OCI-LY7 (cell line): ENCODE measurements around the gene KANSL1. TPM values are rescaled to one million over a fixed set of nuclear protein-coding genes. Genes with fewer than 3 reads are reported as not detected.

Experiments
- BruUV-seq: library from RNA; stranded (reverse); fragments of 400-500 nt; replicated peaks from 2 replicates; lab custom pipeline; 2021; lab: Mats Ljungman, UMichigan
- CTCF ChIA-PET: fragments of 300-600 bp; sonication (Branson Sonifier 250); formaldehyde crosslinking; loops from one replicate; lab custom pipeline; 2022; ENCODE audit warnings: antibody characterized with exemption; ENCODE audit not compliant: unreplicated experiment; lab: Charles Lee
- POLR2A ChIA-PET: fragments of 300-600 bp; sonication (Branson Sonifier 250); formaldehyde crosslinking; loops from one replicate; lab custom pipeline; 2022; ENCODE audit warnings: antibody characterized with exemption; lab: Charles Lee
- DNase-seq: peaks from one replicate; pipeline ENCODE4 v3.0.0-alpha.2; 2015; ENCODE audit warnings: low spot score
- H2AFZ ChIP-seq: fragments of 200-600 bp; sonication (generic), shearing (Covaris generic); 2 replicates; pipeline ENCODE4 v1.6.1; 2014; ENCODE audit warnings: mild to moderate bottlenecking, antibody characterized with exemption, low read length, moderate library complexity
- H3K27ac ChIP-seq: fragments of 200-600 bp; sonication (generic); 2 replicates; pipeline ENCODE4 v1.5.1; 2014; ENCODE audit warnings: mixed run types, low read depth, mild to moderate bottlenecking, moderate library complexity, low read length, inconsistent platforms; ENCODE audit not compliant: poor library complexity, severe bottlenecking
- H3K36me3 ChIP-seq: fragments of 200-600 bp; sonication (generic); 2 replicates; pipeline ENCODE4 v1.6.1; 2014; ENCODE audit warnings: mild to moderate bottlenecking, antibody characterized with exemption, low read length, moderate library complexity, mixed read lengths; ENCODE audit not compliant: insufficient read depth
- H3K4me1 ChIP-seq: fragments of 200-600 bp; sonication (generic); 2 replicates; pipeline ENCODE4 v1.5.1; 2014; ENCODE audit warnings: mild to moderate bottlenecking, low read length; ENCODE audit not compliant: insufficient read depth, poor library complexity, severe bottlenecking
- H3K4me2 ChIP-seq: fragments of 200-600 bp; sonication (generic); 2 replicates; pipeline ENCODE4 v1.6.1; 2014; ENCODE audit warnings: mild to moderate bottlenecking, low read length
- H3K4me3 ChIP-seq: fragments of 200-600 bp; sonication (generic); 2 replicates; pipeline ENCODE4 v1.5.1; 2014; ENCODE audit warnings: mild to moderate bottlenecking, low read depth, low read length; ENCODE audit not compliant: poor library complexity, severe bottlenecking
- H3K79me2 ChIP-seq: fragments of 200-600 bp; sonication (generic); 2 replicates; pipeline ENCODE4 v1.6.1; 2016; ENCODE audit warnings: low read depth, mild to moderate bottlenecking, low read length, moderate library complexity, mixed read lengths; ENCODE audit not compliant: insufficient read depth
- H3K9me2 ChIP-seq: fragments of 200-600 bp; sonication (generic); 2 replicates; pipeline ENCODE4 v1.6.1; 2016; ENCODE audit warnings: mild to moderate bottlenecking, low read length, mixed read lengths; ENCODE audit not compliant: insufficient read depth
- H3K9me3 ChIP-seq: fragments of 200-600 bp; sonication (generic); 2 replicates; pipeline ENCODE4 v1.6.1; 2014; ENCODE audit warnings: mild to moderate bottlenecking, mixed run types, low read length, mixed read lengths
- H4K20me1 ChIP-seq: fragments of 200-600 bp; sonication (generic); 2 replicates; pipeline ENCODE4 v1.6.1; 2014; ENCODE audit warnings: mild to moderate bottlenecking, antibody characterized with exemption, low read length, moderate library complexity, mixed read lengths; ENCODE audit not compliant: insufficient read depth
- CTCF ChIP-seq: fragments of 200-600 bp; sonication (generic); conservative IDR thresholded peaks from 2 replicates; pipeline ENCODE4 v1.5.1; 2014; ENCODE audit warnings: mild to moderate bottlenecking, antibody characterized with exemption, low read length, moderate library complexity, mixed read lengths
- EZH2phosphoT487 ChIP-seq: fragments of 200-600 bp; sonication (generic); IDR thresholded peaks from 2 replicates; pipeline ENCODE4 v1.6.1; 2018; ENCODE audit warnings: low read depth, borderline replicate concordance, mild to moderate bottlenecking, mixed run types, antibody characterized with exemption, low read length, moderate library complexity, mixed read lengths
- intact Hi-C: fragments of 100-400 bp; cut with micrococcal nuclease; formaldehyde crosslinking; loops from one replicate; pipeline ENCODE4 v1.10.0; 2022; ENCODE audit not compliant: unreplicated experiment
- total RNA-seq, 2 experiments: library from RNA; depleted of rRNA in 1 of 2; stranded (reverse); fragments of >200 nt in 1 of 2; shearing (Covaris generic) in 1 of 2; gene quantifications; 2 replicates each; pipeline ENCODE4 v1.2.3, GENCODE V29; 2014 to 2022

Gene KANSL1
- total RNA-seq, 2 experiments from 2014 or later: 96.9 to 129 TPM

GRCh38 chr17:46123607-46124006 is 69.6 kb downstream of the KANSL1 start:
- TF ChIP-seq EZH2phosphoT487: no peak
- TF ChIP-seq CTCF: no peak
- no peak overlapping the region for H3K27ac ChIP-seq
- H3K79me2 ChIP-seq: peaks cover 97% of the 10 kb centered on the region
- H3K9me3 ChIP-seq: no peaks in the 10 kb centered on the region
- H3K36me3 ChIP-seq: peaks cover 26% of the 10 kb centered on the region; the same call in 1 of the 2 replicates
- CTCF ChIA-PET: no interaction called here
- no peak overlapping the region for H2AFZ ChIP-seq
- peaks cover 40% of the 10 kb centered on the region for H4K20me1 ChIP-seq
- no peak overlapping the region for H3K4me3 ChIP-seq
- DNase-seq: no peak
- BruUV-seq: no TSS peak
- H3K4me2 ChIP-seq: no peak overlapping the region
- intact Hi-C loops: no loop called here
- POLR2A ChIA-PET: interaction anchor here (1.7 kb wide), 1 partner anchor 14 kb away, joined by 6 read pairs; no protein-coding TSS in a partner anchor
- H3K4me1 ChIP-seq: peaks cover 22% of the 10 kb centered on the region
- H3K9me2 ChIP-seq: no peaks in the 10 kb centered on the region

- Histone ChIP-seq H3K79me2 (peaks cover 97% of the 10 kb centered on the region), H3K4me3 (no peak overlapping the region), H3K36me3 (peaks cover 16% of the 10 kb centered on the region; the same call in 1 of the 2 replicates), H4K20me1 (peaks cover 46% of the 10 kb centered on the region), H2AFZ (no peak overlapping the region), H3K27ac (no peak overlapping the region), H3K4me2 (0 out of 2 replicates have a peak overlapping the region, but pooled peaks have one; percentile 5), H3K4me1 (peaks cover 22% of the 10 kb centered on the region), H3K9me3 (no peaks in the 10 kb centered on the region), H3K9me2 (no peaks in the 10 kb centered on the region)
- intact Hi-C loops: no loop called here
- TF ChIP-seq CTCF (no peak), EZH2phosphoT487 (no peak)
- ChIA-PET CTCF (no interaction called here), POLR2A (interaction anchor here (1.0 to 1.7 kb wide), 2 partner anchors 9 to 13 kb away, joined by 3 to 6 read pairs; no protein-coding TSS in a partner anchor)
- BruUV-seq: no TSS peak
- DNase-seq: no peak
These were observed 70.8 kb downstream of the KANSL1 start for GRCh38 chr17:46122486-46122871.

GRCh38 chr17:46121841-46122485 is 71.3 kb downstream of the KANSL1 start:
- Histone ChIP-seq H3K4me2 (0 out of 2 replicates have a peak overlapping the region, but pooled peaks have one; percentile 5), H2AFZ (no peak overlapping the region), H3K9me3 (no peaks in the 10 kb centered on the region), H3K36me3 (peaks cover 11% of the 10 kb centered on the region; the same call in 1 of the 2 replicates), H4K20me1 (peaks cover 46% of the 10 kb centered on the region), H3K4me3 (no peak overlapping the region), H3K27ac (no peak overlapping the region), H3K4me1 (peaks cover 22% of the 10 kb centered on the region), H3K9me2 (no peaks in the 10 kb centered on the region), H3K79me2 (peaks cover 97% of the 10 kb centered on the region)
- CTCF ChIA-PET: no interaction called here
- TF ChIP-seq CTCF (no peak), EZH2phosphoT487 (no peak)
- POLR2A ChIA-PET: no interaction called here
- DNase-seq: no peak
- BruUV-seq: no TSS peak
- intact Hi-C loops: no loop called here
